Hindlimb muscle (tissue), 1 donor: ENCODE results near the gene ARSJ. TPM values are rescaled to one million over a fixed set of nuclear protein-coding genes. Genes with fewer than 3 reads are reported as not detected.

Source experiments
- DNase-seq: peaks from one replicate; pipeline ENCODE4 v3.0.0-alpha.2; 2013
- polyA plus RNA-seq: library from polyadenylated mRNA; unstranded; fragments of 120-200 nt; gene quantifications from one replicate; pipeline ENCODE4 v1.2.1, GENCODE V29; 2013; ENCODE audit not compliant: insufficient read length

Gene ARSJ
- polyA plus RNA-seq, 1 donor = 3.6 TPM

DNA sequence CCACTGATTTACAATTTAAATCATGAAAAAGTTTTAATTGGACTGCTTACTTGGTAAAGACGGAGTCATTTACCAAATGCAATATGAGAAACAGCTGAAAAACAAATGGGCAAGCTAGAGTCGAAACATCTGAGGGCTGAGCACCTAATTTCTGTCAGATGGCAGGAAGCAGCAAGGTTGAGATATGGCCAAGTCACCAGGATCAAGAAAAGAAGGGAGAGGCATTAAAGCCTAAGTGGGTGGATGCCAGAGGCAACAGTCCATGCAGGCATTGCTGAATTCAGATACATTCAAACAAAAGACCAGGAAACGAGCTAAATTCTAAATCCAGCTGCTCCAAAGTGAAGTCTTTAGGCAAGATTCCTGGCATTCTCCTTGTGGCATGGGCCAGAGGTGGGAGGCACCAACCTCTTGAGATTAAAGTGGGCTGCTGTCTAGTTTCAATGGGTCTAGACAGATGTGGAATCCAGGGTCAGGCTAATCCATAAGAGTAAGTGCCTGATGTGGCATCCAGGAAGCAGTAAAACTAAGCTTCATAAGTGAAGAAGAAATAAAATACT, 8.0 kb upstream of the ARSJ start:
- no peak for DNase-seq

- no peak for DNase-seq
Measured at GRCh38 chr4:113982181-113982580, 2.7 kb upstream of the ARSJ start.

DNA sequence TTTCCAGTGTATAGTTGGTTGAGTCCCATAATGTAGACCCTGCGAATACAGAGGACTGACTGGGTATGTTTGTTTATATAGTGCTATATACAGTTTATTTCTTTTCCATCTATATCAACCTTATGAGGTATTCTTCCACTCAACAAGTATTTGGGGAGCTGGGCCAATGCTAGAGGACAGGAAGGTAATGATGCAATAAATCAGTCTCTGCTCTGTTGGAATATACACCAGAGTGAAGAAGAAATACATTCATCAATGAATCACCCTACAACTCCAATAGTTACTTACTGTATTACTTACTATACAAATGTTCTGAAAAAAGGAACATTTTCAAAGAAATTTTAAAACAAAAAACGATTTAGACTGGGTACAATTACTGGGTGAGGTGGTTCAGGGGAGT, 2.1 kb upstream of the ARSJ start:
- DNase-seq = no peak

DNA sequence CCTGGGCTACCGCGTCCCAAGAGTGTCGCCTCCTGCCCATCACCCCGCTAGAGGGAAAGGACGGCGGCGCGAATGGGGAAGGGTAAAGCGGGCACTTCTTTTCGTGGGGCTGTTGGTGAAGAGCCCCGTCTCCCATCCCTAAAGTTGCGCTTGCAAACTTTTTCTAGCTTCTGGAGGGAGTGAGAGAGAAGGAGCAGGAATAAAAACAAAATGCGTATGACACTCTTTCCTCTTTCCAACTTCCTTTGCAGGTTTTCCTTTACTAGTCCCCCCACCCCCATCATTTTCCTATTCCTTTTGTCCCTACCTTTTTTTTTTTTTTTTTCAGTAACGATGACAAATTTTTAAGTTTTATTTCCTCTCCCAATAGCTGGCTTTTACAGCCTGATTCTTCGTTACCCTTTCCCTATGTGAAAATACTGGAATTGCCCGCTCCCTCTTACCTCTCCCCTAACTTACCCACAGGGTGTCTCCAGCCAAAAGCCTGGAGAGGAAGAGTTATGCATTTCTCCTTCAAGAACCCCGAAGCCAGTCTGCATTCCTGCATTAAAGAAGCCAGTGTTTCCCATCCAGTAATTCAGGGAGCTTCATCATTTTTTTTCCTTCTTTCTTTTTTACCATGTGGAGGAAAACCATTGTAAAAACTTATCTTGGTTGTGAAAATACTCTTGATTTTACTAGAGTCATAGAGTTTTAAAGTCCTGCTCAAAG, 613 bp upstream of the ARSJ start:
- no peak for DNase-seq

DNA sequence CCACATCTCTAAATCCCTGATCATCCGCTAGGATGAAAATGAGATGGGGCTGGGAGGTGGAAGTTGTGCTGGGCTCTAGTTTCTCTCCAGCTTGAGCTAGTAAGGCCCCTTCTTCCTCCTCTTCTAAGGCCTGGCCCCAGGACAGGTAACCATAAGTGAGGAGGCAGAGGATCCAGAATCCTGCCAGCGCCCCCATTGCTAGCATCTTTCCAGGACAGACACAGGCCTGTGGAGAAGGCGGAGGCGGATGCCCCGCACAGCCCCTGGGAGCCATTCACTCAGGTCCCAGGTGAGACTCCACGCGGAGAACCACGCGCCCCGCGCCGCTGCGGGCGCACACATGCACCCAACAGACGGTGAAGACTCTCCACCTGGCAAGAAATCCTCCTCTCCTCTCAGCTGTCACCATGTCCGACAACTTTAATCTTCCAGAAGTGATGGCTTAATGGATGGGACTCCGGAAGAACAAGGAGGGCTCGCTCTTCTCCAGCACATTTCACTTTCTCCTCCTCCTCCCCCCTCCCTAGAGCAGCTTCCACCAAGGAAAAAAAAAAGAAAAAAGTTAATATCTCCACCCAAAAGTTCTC, 793 bp downstream of the ARSJ start:
- peak; percentile 29 for DNase-seq

- no peak for DNase-seq
Measured at GRCh38 chr4:113978105-113978504, 1.3 kb downstream of the ARSJ start.

DNA sequence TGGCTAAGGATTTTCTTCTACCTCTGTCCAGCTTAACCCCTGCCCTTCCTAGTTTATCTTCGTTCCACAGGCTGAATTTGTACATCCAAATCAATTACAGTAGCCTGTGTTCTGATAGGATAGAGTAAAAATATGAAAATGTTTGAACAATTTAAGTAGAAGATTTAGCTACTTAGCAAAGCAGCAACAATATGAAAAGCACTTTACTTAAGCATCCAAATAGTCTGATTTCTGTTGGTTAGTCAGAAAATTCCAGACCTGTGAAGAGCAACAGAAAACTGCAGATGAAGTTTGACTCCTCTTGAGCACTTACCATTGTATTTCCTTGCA, 2.0 kb downstream of the ARSJ start:
- no peak for DNase-seq

GRCh38 chr4:113976741-113977525, 2.5 kb downstream of the ARSJ start:
- peak; percentile 49 for DNase-seq

DNA sequence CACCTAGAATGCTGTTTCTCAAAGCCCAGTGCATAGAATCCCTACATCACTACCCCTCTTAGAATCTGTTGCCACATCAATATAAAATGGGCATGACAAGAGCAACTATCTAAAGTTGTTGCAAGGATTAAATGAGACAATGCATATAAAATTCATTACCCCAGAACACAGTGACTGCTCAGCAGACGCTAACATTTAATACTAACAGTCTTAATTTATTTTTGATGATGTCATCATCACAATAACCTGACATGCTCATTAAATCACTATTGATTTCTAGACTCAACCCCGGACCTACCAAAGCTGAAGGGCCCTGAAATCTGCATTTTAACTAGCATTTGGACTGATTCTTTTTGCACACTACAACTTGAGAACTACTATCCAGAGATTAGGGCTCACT, 3.9 kb downstream of the ARSJ start:
- no peak for DNase-seq

- no peak for DNase-seq
Measured at GRCh38 chr4:113974467-113974866, 5.0 kb downstream of the ARSJ start.

GRCh38 chr4:113973345-113973744, 6.1 kb downstream of the ARSJ start:
- DNase-seq = no peak

DNA sequence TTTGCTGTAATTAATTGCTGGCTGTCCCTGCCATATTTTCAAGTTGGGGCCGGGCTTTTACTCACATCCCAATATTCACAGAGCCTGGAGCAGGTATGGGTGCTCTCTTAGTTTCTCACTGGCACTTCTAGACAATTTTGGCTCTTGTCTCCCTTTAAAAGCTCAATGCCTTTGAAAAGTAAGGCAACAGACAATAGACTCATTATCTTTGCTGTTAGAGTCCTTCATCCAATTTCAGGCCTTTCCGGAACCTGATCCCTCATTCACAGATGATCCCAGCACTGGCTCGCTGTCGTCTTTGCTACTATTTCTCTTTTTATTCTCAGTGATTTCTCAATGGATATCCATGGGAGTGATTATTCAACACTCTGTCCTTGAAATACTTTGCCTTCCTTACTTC, 6.7 kb downstream of the ARSJ start:
- DNase-seq = no peak

GRCh38 chr4:113971706-113972360, 7.6 kb downstream of the ARSJ start:
- DNase-seq = no peak

DNA sequence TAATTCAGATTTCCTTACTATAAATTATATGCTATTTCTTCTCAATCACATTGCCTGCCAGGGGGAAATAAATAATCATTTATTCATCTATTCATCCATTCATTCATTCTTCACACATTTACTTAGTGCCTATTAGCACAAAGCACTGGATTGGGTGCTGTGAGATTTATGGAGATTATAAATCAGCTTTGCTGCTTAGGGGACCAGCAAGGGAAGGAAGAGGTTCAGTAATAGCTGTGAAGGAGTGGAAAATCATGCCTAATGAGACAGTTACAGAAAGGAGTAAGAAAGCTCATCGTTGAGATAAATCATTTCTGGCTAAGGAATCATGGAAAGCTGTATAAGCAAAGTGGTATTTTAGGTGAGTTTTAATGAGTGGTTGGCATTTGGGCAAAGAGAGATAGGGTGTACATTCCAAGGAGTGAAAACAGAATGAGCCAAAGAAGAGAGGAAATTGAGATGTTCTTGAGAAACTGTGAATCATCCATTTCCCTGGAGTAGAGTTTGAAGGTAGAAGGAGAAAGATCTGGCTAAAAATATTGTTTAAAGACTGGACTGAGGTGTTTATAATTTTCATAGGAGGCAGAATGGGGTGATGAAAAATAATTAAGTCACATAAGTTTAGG, 9.6 kb downstream of the ARSJ start:
- DNase-seq = no peak

DNA sequence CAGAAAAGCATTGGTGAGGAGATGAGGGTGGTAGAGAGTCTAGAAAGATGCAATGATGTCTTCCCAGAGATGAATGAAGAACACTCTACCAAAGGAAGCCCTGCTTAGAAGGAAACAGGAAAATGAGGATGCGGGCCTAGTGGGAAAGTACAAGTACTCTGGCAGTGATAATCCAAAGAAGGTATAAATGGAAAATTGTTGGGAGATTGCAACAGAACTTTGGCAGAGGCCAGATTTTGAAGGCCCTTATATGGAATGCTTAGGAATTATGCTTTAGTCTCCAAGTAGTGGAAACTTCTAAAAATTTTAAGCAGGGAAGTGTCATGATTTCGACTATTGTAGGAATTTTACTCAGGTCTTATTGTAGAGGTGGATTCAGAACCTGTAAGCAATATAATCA, 11.0 kb downstream of the ARSJ start:
- no peak for DNase-seq

DNA sequence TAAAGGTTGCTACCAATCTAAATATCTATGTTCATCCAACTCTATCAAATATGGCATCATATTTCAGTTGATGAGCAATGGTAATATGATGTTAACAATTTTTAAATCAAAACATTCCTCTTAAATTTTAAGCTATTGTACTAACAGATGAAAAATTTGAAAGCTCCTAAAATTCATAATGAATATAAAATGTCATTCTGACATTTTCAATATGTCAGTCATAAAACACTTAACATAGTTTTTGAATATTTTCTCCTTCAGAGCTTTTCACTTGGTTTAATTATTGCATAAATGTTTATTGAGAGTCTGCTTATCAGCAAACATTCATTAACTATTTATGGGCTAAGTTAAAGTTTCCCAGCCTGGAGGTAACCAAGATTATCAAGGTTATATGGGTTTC, 11.8 kb downstream of the ARSJ start:
- DNase-seq = no peak

DNA sequence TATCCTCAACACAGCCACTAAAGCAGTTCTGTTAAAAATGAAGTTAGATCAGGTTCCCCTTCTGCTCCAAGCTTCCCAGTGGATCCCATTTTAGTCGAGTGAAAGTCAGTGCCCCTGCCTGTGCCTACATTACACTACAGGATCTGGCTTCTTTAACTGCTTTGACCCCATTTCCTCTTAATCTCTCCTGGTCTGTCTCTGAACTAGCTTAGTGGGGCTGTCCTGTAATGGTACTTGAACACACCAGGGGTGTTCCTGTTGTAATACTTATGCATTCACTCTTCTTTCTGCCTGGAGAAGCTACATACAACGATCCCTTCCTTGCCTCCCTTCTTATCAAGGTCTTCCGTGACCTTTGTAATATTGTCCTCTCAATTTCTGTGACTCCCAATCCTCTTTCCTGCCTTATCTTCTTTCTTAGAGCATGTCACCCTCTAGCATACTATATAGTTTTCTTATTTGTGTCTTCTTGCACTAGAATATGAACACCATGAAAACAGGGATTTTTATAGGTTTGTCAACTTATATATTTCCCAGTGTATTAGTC, 16.7 kb downstream of the ARSJ start:
- no peak for DNase-seq

DNA sequence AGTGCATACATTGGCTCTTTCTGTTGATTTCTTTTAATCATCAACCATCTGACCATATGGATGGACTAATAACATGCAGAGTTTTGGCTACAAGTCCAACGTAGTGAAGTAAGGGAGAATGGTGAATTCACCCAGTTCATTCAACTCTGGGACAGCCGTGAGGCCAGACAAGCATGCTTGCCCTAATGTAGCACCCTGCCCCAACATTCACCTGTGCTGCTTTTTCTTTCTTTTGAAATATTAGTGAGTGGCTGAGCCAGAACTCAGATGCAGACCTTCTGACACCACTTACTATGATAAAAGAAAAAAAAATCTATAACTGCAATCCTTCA, 17.5 kb downstream of the ARSJ start:
- DNase-seq = no peak

DNA sequence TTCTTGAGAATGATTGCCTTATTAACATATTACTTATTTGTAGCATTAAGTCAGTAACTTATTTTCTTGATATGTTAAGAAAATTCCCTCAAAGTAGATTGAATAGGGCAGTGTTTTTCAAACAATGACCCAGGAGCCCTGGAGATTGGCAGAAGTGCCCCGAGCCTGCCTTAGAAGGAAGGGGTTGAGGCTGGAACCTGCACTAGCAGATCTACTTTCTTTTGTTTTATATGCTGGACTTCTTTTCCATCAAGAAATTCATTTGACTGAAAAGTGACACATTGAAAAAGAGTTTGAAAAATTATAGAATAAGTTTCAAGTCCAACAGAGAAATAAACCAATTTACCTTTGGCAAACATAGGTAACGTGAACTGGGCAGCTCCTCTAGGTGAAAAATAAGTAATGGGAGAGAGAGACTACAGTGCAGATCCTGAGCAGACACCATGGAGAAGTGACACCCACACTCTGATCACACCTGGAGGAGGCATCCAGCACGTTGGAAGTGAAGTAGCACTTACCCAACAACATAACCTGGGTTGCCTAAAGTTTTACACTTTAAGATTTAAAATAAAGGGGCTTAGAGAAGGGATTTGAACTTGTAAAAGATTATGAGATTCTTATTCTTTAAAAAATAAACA, 18.6 kb downstream of the ARSJ start:
- no peak for DNase-seq

- no peak for DNase-seq
Measured at GRCh38 chr4:113959539-113959937, 19.9 kb downstream of the ARSJ start.

- no peak for DNase-seq
Measured at GRCh38 chr4:113958766-113959538, 20.5 kb downstream of the ARSJ start.
